K562 (cell line): ENCODE measurements around the gene CLEC3B. TPM values are rescaled to one million over a fixed set of nuclear protein-coding genes. Genes with fewer than 3 reads are reported as not detected.
A peak's percentile ranks its signal among the peaks of the same experiment; 100 is the strongest.

ENCODE experiments used
- AFF4 ChIP-seq: sonication (generic); formaldehyde crosslinking; IDR thresholded peaks from 2 replicates; pipeline ENCODE4 v1.8.0; 2023; ENCODE audit warnings: mild to moderate bottlenecking, missing genetic modification reagents
- BHLHE40 ChIP-seq: IDR thresholded peaks from 2 replicates; pipeline ENCODE4 v1.6.1; 2011; ENCODE audit warnings: low read length, improper control_type of control experiment
- CBFA2T3 ChIP-seq: fragments of 450-650 bp; IDR thresholded peaks from 2 replicates; pipeline ENCODE4 v1.6.1; 2017
- CBX5 ChIP-seq: IDR thresholded peaks from 2 replicates; pipeline ENCODE4 v1.6.1; 2014; ENCODE audit warnings: low read depth, borderline replicate concordance
- FOS ChIP-seq: IDR thresholded peaks from 3 replicates; pipeline ENCODE4 v1.6.1; 2011; ENCODE audit not compliant: insufficient read length; ENCODE audit errors: extremely low read depth
- HLTF ChIP-seq: fragments of 450-650 bp; IDR thresholded peaks from 2 replicates; pipeline ENCODE4 v1.6.1; 2016
- L3MBTL2 ChIP-seq: fragments of 450-650 bp; IDR thresholded peaks from 2 replicates; pipeline ENCODE4 v1.6.1; 2016; ENCODE audit warnings: mild to moderate bottlenecking, moderate library complexity
- MAFK ChIP-seq: IDR thresholded peaks from 2 replicates; pipeline ENCODE4 v1.6.1; 2011; ENCODE audit warnings: low read length, improper control_type of control experiment
- MCM7 ChIP-seq, 2 experiments: fragments of 450-650 bp; IDR thresholded peaks; 2 replicates each; pipeline ENCODE4 v1.6.1; 2016 to 2018
- PREB ChIP-seq: sonication (generic); formaldehyde crosslinking; IDR thresholded peaks from 2 replicates; pipeline ENCODE4 v1.8.1; 2023; ENCODE audit warnings: mild to moderate bottlenecking, missing genetic modification reagents
- ZNF77 ChIP-seq: fragments of 250-450 bp; sonication (Bioruptor Pico); IDR thresholded peaks from 2 replicates; pipeline ENCODE4 v1.5.0; 2020
- polyA plus RNA-seq, 8 experiments: library from polyadenylated mRNA; depleted of rRNA in 4 of 8; stranded (reverse) in 5 of 8; unstranded in 3 of 8; fragments of >200 nt; fragmentation: Nextera tagmentation in 2 of 8; fragmentation: Illumina TruSeq in 1 of 8; extraction: Ambion mirVana in 2 of 8; extraction: Trizol in 1 of 8; gene quantifications; 2 replicates each; pipeline versions ENCODE4 v1.2.1 to v1.2.3, GENCODE V29; 2011 to 2014; ENCODE audit warnings: inconsistent platforms in 1 of 8, missing spikeins in 1 of 8
- total RNA-seq, 7 experiments: library from RNA; depleted of rRNA in 6 of 7; stranded (reverse); fragments of >200 nt in 6 of 7; fragmentation: Illumina TruSeq in 2 of 7; extraction: Trizol in 2 of 7; gene quantifications; 2 replicates each; pipeline versions ENCODE4 v1.2.1 to v1.2.3, GENCODE V29; 2011 to 2021; ENCODE audit warnings: low replicate concordance in 1 of 7
- TF ChIP-seq, protein P1 (sequence below): sonication (generic); IDR thresholded peaks from 2 replicates; pipeline ENCODE4 v1.6.1; 2016
- TF ChIP-seq, protein P2 (sequence below): fragments of 200-800 bp; sonication (Bioruptor generic); IDR thresholded peaks from 2 replicates; pipeline ENCODE4 v1.6.1; 2016; ENCODE audit warnings: missing genetic modification characterization, missing compliant biosample characterization

Gene CLEC3B
- total and polyA plus RNA-seq, 9 of the 15 experiments (the other 6 are each of a cell fraction or from before 2014, with no cell fraction given): not detected

- TF ChIP-seq AFF4 (CRISPR knock-in tag) (no peak), BHLHE40 (no peak), PREB (CRISPR knock-in tag) (no peak), L3MBTL2 (peak; percentile 46; the same call in 1 of the 2 replicates), CBX5 (no peak), ZNF77 (no peak), MCM7 (IDR thresholded peaks at IDR 0.05) (no peak), CBFA2T3 (no peak), FOS (peak; percentile 73), MAFK (peak; percentile 79), HLTF (no peak)
- TF ChIP-seq, protein P1, sequence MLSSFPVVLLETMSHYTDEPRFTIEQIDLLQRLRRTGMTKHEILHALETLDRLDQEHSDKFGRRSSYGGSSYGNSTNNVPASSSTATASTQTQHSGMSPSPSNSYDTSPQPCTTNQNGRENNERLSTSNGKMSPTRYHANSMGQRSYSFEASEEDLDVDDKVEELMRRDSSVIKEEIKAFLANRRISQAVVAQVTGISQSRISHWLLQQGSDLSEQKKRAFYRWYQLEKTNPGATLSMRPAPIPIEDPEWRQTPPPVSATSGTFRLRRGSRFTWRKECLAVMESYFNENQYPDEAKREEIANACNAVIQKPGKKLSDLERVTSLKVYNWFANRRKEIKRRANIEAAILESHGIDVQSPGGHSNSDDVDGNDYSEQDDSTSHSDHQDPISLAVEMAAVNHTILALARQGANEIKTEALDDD: peak; percentile 39; the same call in 1 of the 2 replicates
- TF ChIP-seq, protein P2, sequence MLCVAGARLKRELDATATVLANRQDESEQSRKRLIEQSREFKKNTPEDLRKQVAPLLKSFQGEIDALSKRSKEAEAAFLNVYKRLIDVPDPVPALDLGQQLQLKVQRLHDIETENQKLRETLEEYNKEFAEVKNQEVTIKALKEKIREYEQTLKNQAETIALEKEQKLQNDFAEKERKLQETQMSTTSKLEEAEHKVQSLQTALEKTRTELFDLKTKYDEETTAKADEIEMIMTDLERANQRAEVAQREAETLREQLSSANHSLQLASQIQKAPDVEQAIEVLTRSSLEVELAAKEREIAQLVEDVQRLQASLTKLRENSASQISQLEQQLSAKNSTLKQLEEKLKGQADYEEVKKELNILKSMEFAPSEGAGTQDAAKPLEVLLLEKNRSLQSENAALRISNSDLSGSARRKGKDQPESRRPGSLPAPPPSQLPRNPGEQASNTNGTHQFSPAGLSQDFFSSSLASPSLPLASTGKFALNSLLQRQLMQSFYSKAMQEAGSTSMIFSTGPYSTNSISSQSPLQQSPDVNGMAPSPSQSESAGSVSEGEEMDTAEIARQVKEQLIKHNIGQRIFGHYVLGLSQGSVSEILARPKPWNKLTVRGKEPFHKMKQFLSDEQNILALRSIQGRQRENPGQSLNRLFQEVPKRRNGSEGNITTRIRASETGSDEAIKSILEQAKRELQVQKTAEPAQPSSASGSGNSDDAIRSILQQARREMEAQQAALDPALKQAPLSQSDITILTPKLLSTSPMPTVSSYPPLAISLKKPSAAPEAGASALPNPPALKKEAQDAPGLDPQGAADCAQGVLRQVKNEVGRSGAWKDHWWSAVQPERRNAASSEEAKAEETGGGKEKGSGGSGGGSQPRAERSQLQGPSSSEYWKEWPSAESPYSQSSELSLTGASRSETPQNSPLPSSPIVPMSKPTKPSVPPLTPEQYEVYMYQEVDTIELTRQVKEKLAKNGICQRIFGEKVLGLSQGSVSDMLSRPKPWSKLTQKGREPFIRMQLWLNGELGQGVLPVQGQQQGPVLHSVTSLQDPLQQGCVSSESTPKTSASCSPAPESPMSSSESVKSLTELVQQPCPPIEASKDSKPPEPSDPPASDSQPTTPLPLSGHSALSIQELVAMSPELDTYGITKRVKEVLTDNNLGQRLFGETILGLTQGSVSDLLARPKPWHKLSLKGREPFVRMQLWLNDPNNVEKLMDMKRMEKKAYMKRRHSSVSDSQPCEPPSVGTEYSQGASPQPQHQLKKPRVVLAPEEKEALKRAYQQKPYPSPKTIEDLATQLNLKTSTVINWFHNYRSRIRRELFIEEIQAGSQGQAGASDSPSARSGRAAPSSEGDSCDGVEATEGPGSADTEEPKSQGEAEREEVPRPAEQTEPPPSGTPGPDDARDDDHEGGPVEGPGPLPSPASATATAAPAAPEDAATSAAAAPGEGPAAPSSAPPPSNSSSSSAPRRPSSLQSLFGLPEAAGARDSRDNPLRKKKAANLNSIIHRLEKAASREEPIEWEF (CRISPR knock-in tag): no peak
Observed at GRCh38 chr3:45043728-45044299, 17.7 kb downstream of the CLEC3B start (continued).
